Natural killer cell (primary cell): ENCODE data around the gene GEN1. TPM values are rescaled to one million over a fixed set of nuclear protein-coding genes. Genes with fewer than 3 reads are reported as not detected.
"Not testable (repeated sequence)": the region's sequence is repeated elsewhere in the genome, so short reads cannot be mapped to it uniquely, and the experiment has no call there.

Source experiments
- ATAC-seq, 3 donors: fragments of 150-1000 bp in 2 of 3; fragments of 200-7000 bp in 1 of 3; cut with Tn5 transposase; 1 replicate in 1 of 3; 2 replicates in 2 of 3; pipeline ENCODE4 v1.10.0; 2021; ENCODE audit warnings: mild to moderate bottlenecking in 2 of 3, moderate library complexity in 2 of 3
- DNase-seq, 2 donors: peaks; one replicate each; pipeline versions ENCODE4 v3.0.0 to v3.0.0-alpha.2; 2013 to 2021; ENCODE audit warnings: mixed read lengths in 1 of 2
- H3K27ac ChIP-seq: one replicate; pipeline ENCODE4 v1.5.1; 2013; ENCODE audit warnings: mild to moderate bottlenecking, low read length
- H3K27me3 ChIP-seq: one replicate; pipeline ENCODE4 v1.6.1; 2013; ENCODE audit warnings: low read length; ENCODE audit not compliant: control insufficient read depth, insufficient read depth
- H3K36me3 ChIP-seq: one replicate; pipeline ENCODE4 v1.6.1; 2013; ENCODE audit warnings: low read length; ENCODE audit not compliant: control insufficient read depth, insufficient read depth
- H3K4me1 ChIP-seq: one replicate; pipeline ENCODE4 v1.6.1; 2013; ENCODE audit warnings: low read length; ENCODE audit not compliant: control insufficient read depth, insufficient read depth
- H3K4me3 ChIP-seq: one replicate; pipeline ENCODE4 v1.5.1; 2013; ENCODE audit warnings: low read length
- H3K9me3 ChIP-seq: one replicate; pipeline ENCODE4 v1.6.1; 2013; ENCODE audit warnings: low read length; ENCODE audit not compliant: control insufficient read depth, insufficient read depth
- H3K27ac Mint-ChIP-seq, 2 donors: one replicate each; pipeline ENCODE4 v1.8.0; 2022; ENCODE audit warnings: mild to moderate bottlenecking in 2 of 2, mixed read lengths in 2 of 2, moderate library complexity in 1 of 2
- H3K27me3 Mint-ChIP-seq, 2 donors: one replicate each; pipeline ENCODE4 v1.8.0; 2022; ENCODE audit warnings: low read depth in 2 of 2, mixed read lengths in 2 of 2
- H3K36me3 Mint-ChIP-seq: one replicate; pipeline ENCODE4 v1.8.0; 2022; ENCODE audit warnings: mixed read lengths
- H3K4me1 Mint-ChIP-seq, 2 donors: one replicate each; pipeline ENCODE4 v1.8.0; 2022; ENCODE audit warnings: mixed read lengths in 2 of 2
- H3K4me3 Mint-ChIP-seq: one replicate; pipeline ENCODE4 v1.8.0; 2022; ENCODE audit warnings: mild to moderate bottlenecking, moderate library complexity, mixed read lengths
- H3K9me3 Mint-ChIP-seq, 2 donors: one replicate each; pipeline ENCODE4 v1.8.0; 2022; ENCODE audit warnings: mixed read lengths in 2 of 2
- CTCF ChIP-seq: fragments of 200-600 bp; IDR thresholded peaks from one replicate; pipeline ENCODE4 v1.8.0; 2022; ENCODE audit warnings: antibody characterized with exemption
- WGBS: methylation state at CpG from one replicate; pipeline ENCODE4 v1.1.7; 2013; ENCODE audit warnings: missing lambda C conversion rate; ENCODE audit not compliant: insufficient coverage; 5-methylcytosine and 5-hydroxymethylcytosine counted together
- intact Hi-C: fragments of 100-400 bp; cut with micrococcal nuclease; formaldehyde crosslinking; loops from one replicate; pipeline ENCODE4 v1.14.2; 2022
- total RNA-seq, 4 donors: library from RNA; stranded (reverse); fragments of 120-200 nt in 1 of 4; gene quantifications; one replicate each; pipeline versions ENCODE4 v1.2.3 to v1.2.4, GENCODE V29; 2013 to 2022

GEN1 gene
- total RNA-seq, 3 donors from 2014 or later (not counting 1 experiment from before 2014, with no cell fraction given), result 11.1 to 19.0 (median 17.3) TPM

- H3K4me1 Mint-ChIP-seq, result no peaks in the 10 kb centered on the region
- H3K36me3 ChIP-seq, result no peaks in the 10 kb centered on the region
- H3K4me3 ChIP-seq, result no peak overlapping the region
- H3K9me3 Mint-ChIP-seq, result no peaks in the 10 kb centered on the region
- H3K9me3 ChIP-seq, result no peaks in the 10 kb centered on the region
- no peaks in the 10 kb centered on the region for H3K27me3 ChIP-seq
- intact Hi-C loops, result no loop called here
- no peak overlapping the region for H3K27ac Mint-ChIP-seq
- H3K27me3 Mint-ChIP-seq, result peaks cover 17% of the 10 kb centered on the region in 2 donors
- 92% methylated on average over 3 of the region's 3 CpGs for WGBS
- DNase-seq (no peak), ATAC-seq (no peak)
- no peaks in the 10 kb centered on the region for H3K36me3 Mint-ChIP-seq
- no peaks in the 10 kb centered on the region for H3K4me1 ChIP-seq
- TF ChIP-seq CTCF, result no peak
- H3K4me3 Mint-ChIP-seq, result no peak overlapping the region
- H3K27ac ChIP-seq, result no peak overlapping the region
Observed at GRCh38 chr2:17821080-17821479, 67.1 kb downstream of the GEN1 start.

GRCh38 chr2:17821535-17822444 lies 67.9 kb downstream of the GEN1 start:
- DNase-seq (no peak), ATAC-seq (no peak)
- H3K9me3 ChIP-seq, result no peaks in the 10 kb centered on the region
- H3K4me1 Mint-ChIP-seq, result no peaks in the 10 kb centered on the region
- peak overlapping the region; percentile 43 for H3K27ac ChIP-seq
- no peaks in the 10 kb centered on the region for H3K27me3 ChIP-seq
- TF ChIP-seq CTCF, result no peak
- H3K4me3 Mint-ChIP-seq, result no peak overlapping the region
- no peaks in the 10 kb centered on the region for H3K36me3 Mint-ChIP-seq
- H3K27ac Mint-ChIP-seq, result no peak overlapping the region
- peaks cover 11 to 13% of the 10 kb centered on the region in 2 donors for H3K27me3 Mint-ChIP-seq
- 43% methylated on average over 6 of the region's 7 CpGs for WGBS
- H3K4me3 ChIP-seq, result no peak overlapping the region
- H3K4me1 ChIP-seq, result no peaks in the 10 kb centered on the region
- intact Hi-C loops, result no loop called here
- H3K36me3 ChIP-seq, result no peaks in the 10 kb centered on the region
- no peaks in the 10 kb centered on the region for H3K9me3 Mint-ChIP-seq

- no peak for TF ChIP-seq CTCF
- H3K4me3 ChIP-seq, result no peak overlapping the region
- H3K4me3 Mint-ChIP-seq, result no peak overlapping the region
- no peak for ATAC-seq
- WGBS, result 50% methylated on average over 3 of the region's 4 CpGs
- no peaks in the 10 kb centered on the region for H3K9me3 Mint-ChIP-seq
- H3K27ac ChIP-seq, result peak overlapping the region; percentile 43
- H3K27me3 Mint-ChIP-seq, result peaks cover 9 to 13% of the 10 kb centered on the region in 2 donors
- H3K4me1 ChIP-seq, result no peaks in the 10 kb centered on the region
- no peaks in the 10 kb centered on the region for H3K36me3 ChIP-seq
- H3K4me1 Mint-ChIP-seq, result no peaks in the 10 kb centered on the region
- H3K36me3 Mint-ChIP-seq, result no peaks in the 10 kb centered on the region
- no peak for DNase-seq
- intact Hi-C loops, result no loop called here
- no peaks in the 10 kb centered on the region for H3K9me3 ChIP-seq
- no peaks in the 10 kb centered on the region for H3K27me3 ChIP-seq
- H3K27ac Mint-ChIP-seq, result no peak overlapping the region
Observed at GRCh38 chr2:17822445-17823117, 68.6 kb downstream of the GEN1 start.

GRCh38 chr2:17823646-17824045 lies 69.7 kb downstream of the GEN1 start:
- H3K27ac ChIP-seq, intact Hi-C loops, H3K36me3 Mint-ChIP-seq, H3K4me1 Mint-ChIP-seq, H3K9me3 Mint-ChIP-seq, DNase-seq, H3K27ac Mint-ChIP-seq, H3K4me3 ChIP-seq, H3K9me3 ChIP-seq, H3K4me1 ChIP-seq, H3K4me3 Mint-ChIP-seq, ATAC-seq, H3K27me3 ChIP-seq, H3K36me3 ChIP-seq: not testable (repeated sequence)
- 68% methylated on average over 3 of the region's 4 CpGs for WGBS
- peaks cover 13 to 17% of the 10 kb centered on the region in 2 donors for H3K27me3 Mint-ChIP-seq
